Measurements from ENCODE around the gene MISFA. TPM values are rescaled to one million over a fixed set of nuclear protein-coding genes. Genes with fewer than 3 reads are reported as not detected.
"Not testable (repeated sequence)": the region's sequence is repeated elsewhere in the genome, so short reads cannot be mapped to it uniquely, and the experiment has no call there.

MISFA gene
- total RNA-seq, 6 donors from 2014 or later, result 0.76 to 6.0 (median 1.8) TPM; not detected in 2

DNA sequence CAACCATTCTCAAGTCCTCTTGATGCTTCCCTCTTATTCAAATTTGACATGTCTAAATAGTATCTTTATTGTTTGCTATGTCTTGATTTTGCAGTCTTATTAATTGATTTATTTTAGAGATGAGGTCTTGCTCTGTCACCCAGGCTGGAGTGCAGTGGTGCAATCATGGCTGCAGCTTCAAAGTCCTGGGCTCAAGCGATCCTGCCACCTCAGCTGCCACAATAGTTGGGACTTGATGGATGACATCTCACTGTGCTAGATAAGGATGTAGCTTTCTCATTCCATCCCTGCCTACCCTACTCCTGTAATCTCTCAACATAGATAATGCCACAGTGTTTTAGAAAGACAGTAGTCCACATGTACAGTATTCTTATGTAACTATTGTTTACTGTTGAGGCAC is 42.1 kb downstream of the MISFA start:
- no peak for DNase-seq
- 32 to 40% methylated on average over 1 of the region's 1 CpG for WGBS, 2 donors
- H3K4me1 ChIP-seq, result no peaks in the 10 kb centered on the region
- H3K9me3 ChIP-seq, result no peaks in the 10 kb centered on the region
- H3K27me3 ChIP-seq, result no peaks in the 10 kb centered on the region
- no peaks in the 10 kb centered on the region for H3K36me3 ChIP-seq
- ATAC-seq (ENCODE audit: low FRiP score in 2 of 2), result no peak
- TF ChIP-seq POLR2AphosphoS5 (IDR thresholded peaks at IDR 0.05) (no peak), EP300 (IDR thresholded peaks at IDR 0.05) (no peak), POLR2A (IDR thresholded peaks at IDR 0.05) (no peak)
- TF ChIP-seq, protein P1, sequence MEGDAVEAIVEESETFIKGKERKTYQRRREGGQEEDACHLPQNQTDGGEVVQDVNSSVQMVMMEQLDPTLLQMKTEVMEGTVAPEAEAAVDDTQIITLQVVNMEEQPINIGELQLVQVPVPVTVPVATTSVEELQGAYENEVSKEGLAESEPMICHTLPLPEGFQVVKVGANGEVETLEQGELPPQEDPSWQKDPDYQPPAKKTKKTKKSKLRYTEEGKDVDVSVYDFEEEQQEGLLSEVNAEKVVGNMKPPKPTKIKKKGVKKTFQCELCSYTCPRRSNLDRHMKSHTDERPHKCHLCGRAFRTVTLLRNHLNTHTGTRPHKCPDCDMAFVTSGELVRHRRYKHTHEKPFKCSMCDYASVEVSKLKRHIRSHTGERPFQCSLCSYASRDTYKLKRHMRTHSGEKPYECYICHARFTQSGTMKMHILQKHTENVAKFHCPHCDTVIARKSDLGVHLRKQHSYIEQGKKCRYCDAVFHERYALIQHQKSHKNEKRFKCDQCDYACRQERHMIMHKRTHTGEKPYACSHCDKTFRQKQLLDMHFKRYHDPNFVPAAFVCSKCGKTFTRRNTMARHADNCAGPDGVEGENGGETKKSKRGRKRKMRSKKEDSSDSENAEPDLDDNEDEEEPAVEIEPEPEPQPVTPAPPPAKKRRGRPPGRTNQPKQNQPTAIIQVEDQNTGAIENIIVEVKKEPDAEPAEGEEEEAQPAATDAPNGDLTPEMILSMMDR (IDR thresholded peaks at IDR 0.05), result no peak
- H3K4me3 ChIP-seq, result no peak overlapping the region
- no peak overlapping the region for H3K27ac ChIP-seq

- H3K27me3 ChIP-seq; H3K4me3 ChIP-seq; DNase-seq; H3K27ac ChIP-seq; H3K4me1 ChIP-seq; H3K9me3 ChIP-seq; ATAC-seq (ENCODE audit: low FRiP score in 2 of 2); H3K36me3 ChIP-seq: not testable (repeated sequence)
- WGBS, 2 donors, result 71 to 82% methylated on average over 4 of the region's 4 CpGs
These were observed 43.4 kb downstream of the MISFA start for GRCh38 chr11:18643034-18643433.

GRCh38 chr11:18650353-18650752 is 50.8 kb downstream of the MISFA start:
- no peaks in the 10 kb centered on the region for H3K27me3 ChIP-seq
- 79 to 84% methylated on average over 4 of the region's 4 CpGs for WGBS, 2 donors
- H3K9me3 ChIP-seq, result no peaks in the 10 kb centered on the region
- H3K4me3 ChIP-seq, result no peak overlapping the region
- DNase-seq (no peak), ATAC-seq (ENCODE audit: low FRiP score in 2 of 2) (no peak)
- no peak overlapping the region for H3K27ac ChIP-seq
- no peaks in the 10 kb centered on the region for H3K36me3 ChIP-seq
- TF ChIP-seq POLR2A (IDR thresholded peaks at IDR 0.05), result no peak
- TF ChIP-seq, protein P1 (IDR thresholded peaks at IDR 0.05), result no peak
- TF ChIP-seq EP300 (IDR thresholded peaks at IDR 0.05), result no peak
- TF ChIP-seq POLR2AphosphoS5 (IDR thresholded peaks at IDR 0.05), result no peak
- H3K4me1 ChIP-seq, result no peaks in the 10 kb centered on the region

- Histone ChIP-seq H3K36me3 (no peaks in the 10 kb centered on the region), H3K9me3 (no peaks in the 10 kb centered on the region), H3K27me3 (no peaks in the 10 kb centered on the region), H3K4me3 (no peak overlapping the region), H3K27ac (no peak overlapping the region), H3K4me1 (no peaks in the 10 kb centered on the region)
- 76% methylated on average over 19 of the region's 19 CpGs for WGBS, 2 donors
- peak in 1 of 2 donors; percentile 70 for ATAC-seq (ENCODE audit: low FRiP score in 2 of 2)
- no peak for TF ChIP-seq POLR2AphosphoS5 (IDR thresholded peaks at IDR 0.05)
- TF ChIP-seq, protein P1 (IDR thresholded peaks at IDR 0.05), result peak; percentile 40 to 57 (median 51)
- DNase-seq, result peak; percentile 40 to 58
These were observed 51.4 kb downstream of the MISFA start for GRCh38 chr11:18650859-18651557.

Other genes starting within 250 kb of the MISFA start
- 100 to 1,000 TPM; 101 to 417 (median 275) TPM for gene LDHA, start 205.2 kb upstream of the MISFA start, total RNA-seq
- gene LDHC, start 187.5 kb upstream of the MISFA start, total RNA-seq, result not detected
- not detected for gene LDHAL6A, start 143.9 kb upstream of the MISFA start, total RNA-seq
- 10 to 100 TPM; 40.9 to 77.2 (median 56.8) TPM for gene TSG101, start 72.8 kb upstream of the MISFA start, total RNA-seq
- gene UEVLD, start 11.1 kb upstream of the MISFA start, total RNA-seq, result 10 to 100 TPM; 10.3 to 26.0 (median 19.1) TPM
- gene SPTY2D1, start 34.6 kb downstream of the MISFA start, total RNA-seq, result 10 to 100 TPM in 5 of 6 donors, 1 to 10 TPM in 1; 10.0 to 25.5 (median 18.6) TPM
- gene TMEM86A, start 99.0 kb downstream of the MISFA start, total RNA-seq, result 10 to 100 TPM in 3 of 6 donors, 1 to 10 TPM in 3; 4.6 to 18.0 (median 8.5) TPM
- 10 to 100 TPM in 1 of 6 donors, 1 to 10 TPM in 2, not detected in 3; 1.2 to 21.0 (median 2.1) TPM for gene IGSF22, start 126.4 kb downstream of the MISFA start, total RNA-seq
- 1 to 10 TPM in 2 of 6 donors, under 1 TPM in 2, not detected in 2; 0.31 to 1.8 (median 1.0) TPM for gene PTPN5, start 192.0 kb downstream of the MISFA start, total RNA-seq

All from upper lobe of left lung (tissue), 6 donors.